Measurements from ENCODE around the gene TMC1. TPM values are rescaled to one million over a fixed set of nuclear protein-coding genes. Genes with fewer than 3 reads are reported as not detected.

Gene TMC1
- total RNA-seq, 1 donor from 2014 or later: not detected

GRCh38 chr9:72681283-72681630 lies 159.8 kb downstream of the TMC1 start:
- H3K36me3 Mint-ChIP-seq (ENCODE audit: unreplicated experiment): no peaks in the 10 kb centered on the region
- no peak overlapping the region for H3K4me3 Mint-ChIP-seq (ENCODE audit: unreplicated experiment)
- DNase-seq (ENCODE audit: extremely low spot score, unreplicated experiment): no peak
- H3K9me3 Mint-ChIP-seq (ENCODE audit: unreplicated experiment): no peaks in the 10 kb centered on the region
- no peaks in the 10 kb centered on the region for H3K4me1 Mint-ChIP-seq (ENCODE audit: unreplicated experiment)
- TF ChIP-seq, protein P1, sequence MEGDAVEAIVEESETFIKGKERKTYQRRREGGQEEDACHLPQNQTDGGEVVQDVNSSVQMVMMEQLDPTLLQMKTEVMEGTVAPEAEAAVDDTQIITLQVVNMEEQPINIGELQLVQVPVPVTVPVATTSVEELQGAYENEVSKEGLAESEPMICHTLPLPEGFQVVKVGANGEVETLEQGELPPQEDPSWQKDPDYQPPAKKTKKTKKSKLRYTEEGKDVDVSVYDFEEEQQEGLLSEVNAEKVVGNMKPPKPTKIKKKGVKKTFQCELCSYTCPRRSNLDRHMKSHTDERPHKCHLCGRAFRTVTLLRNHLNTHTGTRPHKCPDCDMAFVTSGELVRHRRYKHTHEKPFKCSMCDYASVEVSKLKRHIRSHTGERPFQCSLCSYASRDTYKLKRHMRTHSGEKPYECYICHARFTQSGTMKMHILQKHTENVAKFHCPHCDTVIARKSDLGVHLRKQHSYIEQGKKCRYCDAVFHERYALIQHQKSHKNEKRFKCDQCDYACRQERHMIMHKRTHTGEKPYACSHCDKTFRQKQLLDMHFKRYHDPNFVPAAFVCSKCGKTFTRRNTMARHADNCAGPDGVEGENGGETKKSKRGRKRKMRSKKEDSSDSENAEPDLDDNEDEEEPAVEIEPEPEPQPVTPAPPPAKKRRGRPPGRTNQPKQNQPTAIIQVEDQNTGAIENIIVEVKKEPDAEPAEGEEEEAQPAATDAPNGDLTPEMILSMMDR (IDR thresholded peaks at IDR 0.05): no peak
- H3K27ac Mint-ChIP-seq (ENCODE audit: unreplicated experiment): no peak overlapping the region
- peaks cover 50% of the 10 kb centered on the region for H3K27me3 Mint-ChIP-seq (ENCODE audit: unreplicated experiment)

DNA sequence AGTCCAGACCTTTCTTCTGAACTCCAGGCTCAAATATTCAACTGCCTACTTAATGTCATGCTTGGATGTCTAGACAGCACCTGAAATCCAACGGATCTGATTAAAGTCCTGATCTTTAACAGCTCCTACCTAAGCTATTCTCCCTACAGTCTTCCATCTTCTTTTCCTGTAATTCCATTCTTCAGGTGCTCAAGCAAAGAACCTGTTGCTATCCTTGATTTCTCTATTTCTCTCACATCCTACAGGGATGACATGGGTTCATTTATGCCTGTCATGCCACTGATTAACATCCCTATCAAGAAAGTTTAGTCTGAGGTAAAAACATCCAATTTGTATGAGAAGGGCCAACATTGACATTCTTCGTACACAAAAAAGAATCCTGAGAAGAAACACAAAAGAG lies 163.2 kb downstream of the TMC1 start:
- Mint-ChIP-seq H3K4me1 (ENCODE audit: unreplicated experiment) (no peaks in the 10 kb centered on the region), H3K27ac (ENCODE audit: unreplicated experiment) (no peak overlapping the region), H3K4me3 (ENCODE audit: unreplicated experiment) (no peak overlapping the region), H3K36me3 (ENCODE audit: unreplicated experiment) (no peaks in the 10 kb centered on the region), H3K27me3 (ENCODE audit: unreplicated experiment) (peaks cover 44% of the 10 kb centered on the region), H3K9me3 (ENCODE audit: unreplicated experiment) (no peaks in the 10 kb centered on the region)
- no peak for DNase-seq (ENCODE audit: extremely low spot score, unreplicated experiment)
- TF ChIP-seq, protein P1 (IDR thresholded peaks at IDR 0.05): no peak

DNA sequence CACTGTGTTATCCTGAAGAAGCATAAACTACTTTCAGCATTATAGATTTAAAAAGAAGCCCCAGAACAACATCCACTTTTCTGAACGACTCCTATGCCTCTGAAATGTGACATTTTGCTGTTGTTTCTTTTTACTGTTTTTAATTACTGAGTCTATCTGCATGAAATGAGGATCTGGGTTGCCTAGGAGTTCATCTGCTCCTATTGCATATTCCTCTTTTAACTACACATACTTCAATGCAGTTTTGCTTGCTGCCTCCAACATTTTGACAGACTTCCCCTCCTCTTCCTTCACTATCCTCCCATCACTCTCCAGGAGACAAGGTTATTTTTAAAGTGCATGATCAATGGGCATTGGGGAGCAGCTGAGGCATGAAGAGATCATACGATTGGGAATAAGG lies 164.5 kb downstream of the TMC1 start:
- Mint-ChIP-seq H3K27ac (ENCODE audit: unreplicated experiment) (no peak overlapping the region), H3K4me3 (ENCODE audit: unreplicated experiment) (no peak overlapping the region), H3K36me3 (ENCODE audit: unreplicated experiment) (no peaks in the 10 kb centered on the region), H3K9me3 (ENCODE audit: unreplicated experiment) (no peaks in the 10 kb centered on the region), H3K27me3 (ENCODE audit: unreplicated experiment) (peaks cover 42% of the 10 kb centered on the region), H3K4me1 (ENCODE audit: unreplicated experiment) (no peaks in the 10 kb centered on the region)
- TF ChIP-seq, protein P1 (IDR thresholded peaks at IDR 0.05): no peak
- no peak for DNase-seq (ENCODE audit: extremely low spot score, unreplicated experiment)

DNA sequence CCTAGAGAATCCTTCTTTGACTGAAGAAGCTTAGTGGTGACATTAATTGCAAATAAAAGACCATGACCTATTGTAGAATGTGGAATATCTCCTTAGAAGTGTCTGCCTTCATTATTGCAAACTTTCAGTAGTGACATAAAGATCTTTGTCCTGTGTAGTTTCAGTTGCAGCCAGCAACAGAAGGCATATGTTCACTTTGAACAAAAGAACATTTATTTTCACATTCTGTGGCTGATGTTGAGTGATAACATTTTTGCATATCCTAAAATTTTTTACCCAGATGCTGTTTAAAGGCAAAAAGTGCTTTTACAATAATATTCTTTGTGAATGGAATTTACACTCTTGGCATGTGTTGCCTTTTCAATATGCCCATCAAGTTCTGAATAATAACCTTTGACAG lies 165.9 kb downstream of the TMC1 start:
- Mint-ChIP-seq H3K27ac (ENCODE audit: unreplicated experiment) (no peak overlapping the region), H3K27me3 (ENCODE audit: unreplicated experiment) (peaks cover 36% of the 10 kb centered on the region), H3K4me3 (ENCODE audit: unreplicated experiment) (no peak overlapping the region), H3K9me3 (ENCODE audit: unreplicated experiment) (no peaks in the 10 kb centered on the region), H3K4me1 (ENCODE audit: unreplicated experiment) (no peaks in the 10 kb centered on the region), H3K36me3 (ENCODE audit: unreplicated experiment) (no peaks in the 10 kb centered on the region)
- TF ChIP-seq, protein P1 (IDR thresholded peaks at IDR 0.05): no peak
- DNase-seq (ENCODE audit: extremely low spot score, unreplicated experiment): no peak

DNA sequence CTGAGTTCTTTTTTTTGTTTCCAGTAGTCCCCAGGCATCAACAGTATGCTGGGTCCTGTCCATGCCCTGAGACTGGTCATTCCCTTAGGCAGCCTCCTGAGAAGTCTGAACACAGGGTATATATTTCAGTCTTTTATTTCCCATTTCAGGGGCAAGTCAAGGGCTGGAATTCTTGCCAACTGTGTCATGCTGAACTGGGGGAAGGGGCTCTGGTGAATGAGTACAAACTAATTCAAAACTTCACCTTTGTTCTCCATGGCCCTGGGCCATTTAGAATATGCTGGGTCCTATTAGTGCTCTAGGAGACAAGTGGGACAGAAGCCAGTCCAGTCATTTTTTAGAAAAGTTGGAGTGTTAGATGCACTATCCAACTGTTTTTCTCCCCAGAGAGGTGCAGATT lies 170.3 kb downstream of the TMC1 start:
- Mint-ChIP-seq H3K27ac (ENCODE audit: unreplicated experiment) (no peak overlapping the region), H3K4me1 (ENCODE audit: unreplicated experiment) (no peaks in the 10 kb centered on the region), H3K4me3 (ENCODE audit: unreplicated experiment) (no peak overlapping the region), H3K9me3 (ENCODE audit: unreplicated experiment) (no peaks in the 10 kb centered on the region), H3K36me3 (ENCODE audit: unreplicated experiment) (no peaks in the 10 kb centered on the region), H3K27me3 (ENCODE audit: unreplicated experiment) (peaks cover 29% of the 10 kb centered on the region)
- no peak for DNase-seq (ENCODE audit: extremely low spot score, unreplicated experiment)
- TF ChIP-seq, protein P1 (IDR thresholded peaks at IDR 0.05): no peak
